Mucosa of rectum (tissue), 2 donors: ENCODE measurements around the gene MAPK11.

Experiments
- H3K27ac ChIP-seq, 2 donors: one replicate each; pipeline ENCODE4 v1.7.0; 2013; ENCODE audit warnings: inconsistent platforms in 2 of 2, low read depth in 2 of 2, low read length in 2 of 2
- H3K27me3 ChIP-seq, 2 donors: one replicate each; pipeline ENCODE4 v1.7.0; 2013; ENCODE audit warnings: low read length in 2 of 2; ENCODE audit not compliant: control insufficient read depth in 2 of 2, insufficient read depth in 2 of 2
- H3K36me3 ChIP-seq, 2 donors: one replicate each; pipeline ENCODE4 v1.7.0; 2013; ENCODE audit warnings: low read length in 2 of 2; ENCODE audit not compliant: control insufficient read depth in 2 of 2, insufficient read depth in 2 of 2
- H3K4me1 ChIP-seq, 2 donors: one replicate each; pipeline ENCODE4 v1.7.0; 2013; ENCODE audit warnings: low read length in 2 of 2, mild to moderate bottlenecking in 1 of 2; ENCODE audit not compliant: control insufficient read depth in 2 of 2, insufficient read depth in 2 of 2
- H3K4me3 ChIP-seq, 2 donors: one replicate each; pipeline ENCODE4 v1.7.0; 2013; ENCODE audit warnings: low read length in 2 of 2
- H3K9ac ChIP-seq, 2 donors: one replicate each; pipeline ENCODE4 v1.7.0; 2013; ENCODE audit warnings: low read length in 2 of 2, low read depth in 1 of 2, mild to moderate bottlenecking in 1 of 2
- H3K9me3 ChIP-seq, 2 donors: one replicate each; pipeline ENCODE4 v1.7.0; 2013; ENCODE audit warnings: low read length in 2 of 2; ENCODE audit not compliant: control insufficient read depth in 2 of 2
- donor health status: healthy.
- donor health status: Normal muscosa, but diverticular disease.

MAPK11 gene

GRCh38 chr22:50307890-50308596 is 37.9 kb upstream of the MAPK11 start:
- no peak overlapping the region for H3K4me3 ChIP-seq
- peak overlapping the region; percentile 72 to 77 for H3K27ac ChIP-seq
- no peaks in the 10 kb centered on the region for H3K27me3 ChIP-seq
- no peaks in the 10 kb centered on the region for H3K36me3 ChIP-seq
- H3K9me3 ChIP-seq: no peaks in the 10 kb centered on the region
- no peak overlapping the region for H3K9ac ChIP-seq
- H3K4me1 ChIP-seq: peaks cover 43 to 47% of the 10 kb centered on the region in 2 donors

- no peaks in the 10 kb centered on the region for H3K27me3 ChIP-seq
- H3K36me3 ChIP-seq: no peaks in the 10 kb centered on the region
- H3K4me1 ChIP-seq: peaks cover 53 to 57% of the 10 kb centered on the region in 2 donors
- peak within 1 kb of the TSS; percentile 88 to 93 for H3K9ac ChIP-seq
- H3K9me3 ChIP-seq: no peaks in the 10 kb centered on the region
- H3K27ac ChIP-seq: peak within 1 kb of the TSS; percentile 91 to 95
- peak within 1 kb of the TSS; percentile 82 to 84 for H3K4me3 ChIP-seq
Measured at GRCh38 chr22:50306753-50307749, 36.9 kb upstream of the MAPK11 start, which contains the start of gene PLXNB2. Gene PLXNB2, minus strand, starts transcription at chr22:50307646. Its CDS starts 17,062 bp downstream, at chr22:50290584.

- Histone ChIP-seq H3K9ac (peak overlapping the region; percentile 88 to 93), H3K27me3 (no peaks in the 10 kb centered on the region), H3K27ac (peak overlapping the region; percentile 91 to 95), H3K4me1 (peaks cover 63 to 67% of the 10 kb centered on the region in 2 donors), H3K4me3 (peak overlapping the region; percentile 82 to 84), H3K36me3 (no peaks in the 10 kb centered on the region), H3K9me3 (no peaks in the 10 kb centered on the region)
Measured at GRCh38 chr22:50305923-50306566, 35.9 kb upstream of the MAPK11 start.

GRCh38 chr22:50305393-50305922 is 35.3 kb upstream of the MAPK11 start:
- H3K4me1 ChIP-seq: peaks cover 69 to 73% of the 10 kb centered on the region in 2 donors
- H3K36me3 ChIP-seq: no peaks in the 10 kb centered on the region
- no peaks in the 10 kb centered on the region for H3K9me3 ChIP-seq
- H3K4me3 ChIP-seq: peak overlapping the region; percentile 82 to 84
- peak overlapping the region; percentile 88 to 93 for H3K9ac ChIP-seq
- H3K27ac ChIP-seq: peak overlapping the region; percentile 91 to 95
- H3K27me3 ChIP-seq: no peaks in the 10 kb centered on the region

GRCh38 chr22:50304528-50305392 is 34.6 kb upstream of the MAPK11 start:
- Histone ChIP-seq H3K27me3 (no peaks in the 10 kb centered on the region), H3K4me3 (peak overlapping the region; percentile 82 to 84), H3K9ac (peak overlapping the region; percentile 68 to 93), H3K4me1 (peaks cover 69 to 77% of the 10 kb centered on the region in 2 donors), H3K27ac (peak overlapping the region; percentile 91 to 95), H3K9me3 (no peaks in the 10 kb centered on the region), H3K36me3 (no peaks in the 10 kb centered on the region)

- Histone ChIP-seq H3K4me3 (peak overlapping the region in 1 of 2 donors; percentile 14), H3K36me3 (no peaks in the 10 kb centered on the region), H3K9ac (peak overlapping the region; percentile 60), H3K4me1 (peaks cover 66 to 76% of the 10 kb centered on the region in 2 donors), H3K27ac (peak overlapping the region; percentile 91 to 95), H3K9me3 (no peaks in the 10 kb centered on the region), H3K27me3 (no peaks in the 10 kb centered on the region)
Measured at GRCh38 chr22:50303848-50304527, 33.8 kb upstream of the MAPK11 start.

- H3K27ac ChIP-seq: peak overlapping the region; percentile 91 to 95
- H3K27me3 ChIP-seq: no peaks in the 10 kb centered on the region
- H3K4me3 ChIP-seq: no peak overlapping the region
- H3K9ac ChIP-seq: peak overlapping the region; percentile 60
- H3K4me1 ChIP-seq: peaks cover 65 to 76% of the 10 kb centered on the region in 2 donors
- no peaks in the 10 kb centered on the region for H3K36me3 ChIP-seq
- H3K9me3 ChIP-seq: no peaks in the 10 kb centered on the region
Measured at GRCh38 chr22:50303515-50303847, 33.3 kb upstream of the MAPK11 start.

GRCh38 chr22:50302564-50302963 is 32.4 kb upstream of the MAPK11 start:
- H3K27ac ChIP-seq: peak overlapping the region; percentile 91 to 95
- no peak overlapping the region for H3K4me3 ChIP-seq
- peaks cover 63 to 78% of the 10 kb centered on the region in 2 donors for H3K4me1 ChIP-seq
- no peaks in the 10 kb centered on the region for H3K9me3 ChIP-seq
- H3K36me3 ChIP-seq: peaks cover 0 to 2% of the 10 kb centered on the region in 2 donors
- H3K9ac ChIP-seq: peak overlapping the region in 1 of 2 donors; percentile 60
- H3K27me3 ChIP-seq: no peaks in the 10 kb centered on the region
